ENCODE measurements around the gene METTL8. TPM values are rescaled to one million over a fixed set of nuclear protein-coding genes. Genes with fewer than 3 reads are reported as not detected.

METTL8 gene
- polyA plus RNA-seq, 1 of the 3 experiments (the other 2 are of a cell fraction), result 5.1 TPM

DNA sequence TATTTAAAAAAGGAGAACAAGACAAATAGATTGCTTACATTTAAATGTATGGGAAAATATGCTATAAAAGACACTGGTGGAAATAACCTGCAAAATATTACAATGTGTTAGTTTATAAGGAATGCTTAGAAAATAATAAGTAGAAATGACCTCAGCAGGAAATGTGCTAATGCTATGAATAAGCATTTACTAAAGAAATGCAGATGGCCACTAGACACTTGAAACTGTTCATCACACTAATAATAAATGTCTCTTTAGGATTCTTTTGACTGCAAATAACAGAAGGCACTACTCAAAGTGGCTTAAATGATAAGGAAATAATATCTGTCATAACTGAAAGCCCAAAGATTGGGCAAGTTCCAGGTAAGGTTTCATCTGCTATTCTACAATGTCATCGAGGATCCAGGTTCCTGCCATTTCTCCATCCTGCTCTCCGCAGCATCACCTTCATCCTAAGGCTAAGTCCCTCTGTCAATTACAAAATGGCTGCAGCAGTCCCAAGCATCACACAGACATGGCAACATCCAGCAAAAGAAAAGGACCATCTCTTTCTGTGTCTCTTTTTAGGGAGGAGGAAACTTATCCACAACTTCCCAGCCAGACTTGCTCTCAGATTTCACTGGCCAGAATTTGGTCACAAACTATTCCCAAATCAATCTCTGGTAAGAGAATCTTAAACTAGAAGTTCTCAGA, 21.9 kb downstream of the METTL8 start:
- Histone ChIP-seq H3K9ac (no peak overlapping the region), H3K4me1 (ENCODE audit: control insufficient read depth in 1 of 2, insufficient read depth in 2 of 2, low read depth in 1 of 2, low read length in 1 of 2) (peaks cover 5 to 31% of the 10 kb centered on the region in 2 experiments), H3F3A (replicated peaks; ENCODE audit: insufficient read depth) (peaks cover 10% of the 10 kb centered on the region), H2AFZ (ENCODE audit: low read depth) (0 out of 2 replicates have a peak overlapping the region, but pooled peaks have one; percentile 9), H3K4me3 (ENCODE audit: low read depth in 2 of 2, low read length in 1 of 2) (no peak overlapping the region), H3K27me3 (ENCODE audit: insufficient read depth) (no peaks in the 10 kb centered on the region), H3K9me2 (no peaks in the 10 kb centered on the region), H3K27ac (ENCODE audit: low read depth in 2 of 2, low read length in 1 of 2) (peak overlapping the region in 1 of 2 experiments; percentile 46; a peak in 2 of 4 replicates), H3K9me3 (no peaks in the 10 kb centered on the region), H3K79me2 (ENCODE audit: insufficient read depth) (peaks cover 19% of the 10 kb centered on the region), H4K20me1 (ENCODE audit: insufficient read depth) (no peaks in the 10 kb centered on the region), H3K4me2 (no peak overlapping the region), H3K36me3 (replicated peaks in 1 of 2; ENCODE audit: control insufficient read depth in 1 of 2, insufficient read depth in 2 of 2, low read length in 1 of 2) (no peaks in the 10 kb centered on the region)
- 92% methylated on average over 2 of the region's 2 CpGs for WGBS (ENCODE audit: low lambda C conversion rate)
- DNase-seq, result no peak
- CTCF ChIA-PET, result no interaction called here
- POLR2A ChIA-PET, result no interaction called here
- TF ChIP-seq FOXJ3 (CRISPR knock-in tag; IDR thresholded peaks at IDR 0.05), result no peak
- TF ChIP-seq, protein P1, sequence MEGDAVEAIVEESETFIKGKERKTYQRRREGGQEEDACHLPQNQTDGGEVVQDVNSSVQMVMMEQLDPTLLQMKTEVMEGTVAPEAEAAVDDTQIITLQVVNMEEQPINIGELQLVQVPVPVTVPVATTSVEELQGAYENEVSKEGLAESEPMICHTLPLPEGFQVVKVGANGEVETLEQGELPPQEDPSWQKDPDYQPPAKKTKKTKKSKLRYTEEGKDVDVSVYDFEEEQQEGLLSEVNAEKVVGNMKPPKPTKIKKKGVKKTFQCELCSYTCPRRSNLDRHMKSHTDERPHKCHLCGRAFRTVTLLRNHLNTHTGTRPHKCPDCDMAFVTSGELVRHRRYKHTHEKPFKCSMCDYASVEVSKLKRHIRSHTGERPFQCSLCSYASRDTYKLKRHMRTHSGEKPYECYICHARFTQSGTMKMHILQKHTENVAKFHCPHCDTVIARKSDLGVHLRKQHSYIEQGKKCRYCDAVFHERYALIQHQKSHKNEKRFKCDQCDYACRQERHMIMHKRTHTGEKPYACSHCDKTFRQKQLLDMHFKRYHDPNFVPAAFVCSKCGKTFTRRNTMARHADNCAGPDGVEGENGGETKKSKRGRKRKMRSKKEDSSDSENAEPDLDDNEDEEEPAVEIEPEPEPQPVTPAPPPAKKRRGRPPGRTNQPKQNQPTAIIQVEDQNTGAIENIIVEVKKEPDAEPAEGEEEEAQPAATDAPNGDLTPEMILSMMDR (IDR thresholded peaks at IDR 0.05), result no peak
- TF ChIP-seq, protein P2, sequence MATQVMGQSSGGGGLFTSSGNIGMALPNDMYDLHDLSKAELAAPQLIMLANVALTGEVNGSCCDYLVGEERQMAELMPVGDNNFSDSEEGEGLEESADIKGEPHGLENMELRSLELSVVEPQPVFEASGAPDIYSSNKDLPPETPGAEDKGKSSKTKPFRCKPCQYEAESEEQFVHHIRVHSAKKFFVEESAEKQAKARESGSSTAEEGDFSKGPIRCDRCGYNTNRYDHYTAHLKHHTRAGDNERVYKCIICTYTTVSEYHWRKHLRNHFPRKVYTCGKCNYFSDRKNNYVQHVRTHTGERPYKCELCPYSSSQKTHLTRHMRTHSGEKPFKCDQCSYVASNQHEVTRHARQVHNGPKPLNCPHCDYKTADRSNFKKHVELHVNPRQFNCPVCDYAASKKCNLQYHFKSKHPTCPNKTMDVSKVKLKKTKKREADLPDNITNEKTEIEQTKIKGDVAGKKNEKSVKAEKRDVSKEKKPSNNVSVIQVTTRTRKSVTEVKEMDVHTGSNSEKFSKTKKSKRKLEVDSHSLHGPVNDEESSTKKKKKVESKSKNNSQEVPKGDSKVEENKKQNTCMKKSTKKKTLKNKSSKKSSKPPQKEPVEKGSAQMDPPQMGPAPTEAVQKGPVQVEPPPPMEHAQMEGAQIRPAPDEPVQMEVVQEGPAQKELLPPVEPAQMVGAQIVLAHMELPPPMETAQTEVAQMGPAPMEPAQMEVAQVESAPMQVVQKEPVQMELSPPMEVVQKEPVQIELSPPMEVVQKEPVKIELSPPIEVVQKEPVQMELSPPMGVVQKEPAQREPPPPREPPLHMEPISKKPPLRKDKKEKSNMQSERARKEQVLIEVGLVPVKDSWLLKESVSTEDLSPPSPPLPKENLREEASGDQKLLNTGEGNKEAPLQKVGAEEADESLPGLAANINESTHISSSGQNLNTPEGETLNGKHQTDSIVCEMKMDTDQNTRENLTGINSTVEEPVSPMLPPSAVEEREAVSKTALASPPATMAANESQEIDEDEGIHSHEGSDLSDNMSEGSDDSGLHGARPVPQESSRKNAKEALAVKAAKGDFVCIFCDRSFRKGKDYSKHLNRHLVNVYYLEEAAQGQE (IDR thresholded peaks at IDR 0.05; ENCODE audit: low read depth, low read length), result no peak
- peak; percentile 60 for TF ChIP-seq JUND (IDR thresholded peaks at IDR 0.05)
- TF ChIP-seq NRF1 (IDR thresholded peaks at IDR 0.05; ENCODE audit: low read depth, low read length), result no peak
- peak; percentile 88 for TF ChIP-seq TCF12 (IDR thresholded peaks at IDR 0.05)
- no peak for TF ChIP-seq RAD21 (IDR thresholded peaks at IDR 0.05; ENCODE audit: low read length)
- TF ChIP-seq, protein P3, sequence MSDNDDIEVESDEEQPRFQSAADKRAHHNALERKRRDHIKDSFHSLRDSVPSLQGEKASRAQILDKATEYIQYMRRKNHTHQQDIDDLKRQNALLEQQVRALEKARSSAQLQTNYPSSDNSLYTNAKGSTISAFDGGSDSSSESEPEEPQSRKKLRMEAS (IDR thresholded peaks at IDR 0.05; ENCODE audit: low read depth), result no peak
- TF ChIP-seq MXI1 (IDR thresholded peaks at IDR 0.05; ENCODE audit: low read depth, low read length), result no peak
- TF ChIP-seq, protein P4, sequence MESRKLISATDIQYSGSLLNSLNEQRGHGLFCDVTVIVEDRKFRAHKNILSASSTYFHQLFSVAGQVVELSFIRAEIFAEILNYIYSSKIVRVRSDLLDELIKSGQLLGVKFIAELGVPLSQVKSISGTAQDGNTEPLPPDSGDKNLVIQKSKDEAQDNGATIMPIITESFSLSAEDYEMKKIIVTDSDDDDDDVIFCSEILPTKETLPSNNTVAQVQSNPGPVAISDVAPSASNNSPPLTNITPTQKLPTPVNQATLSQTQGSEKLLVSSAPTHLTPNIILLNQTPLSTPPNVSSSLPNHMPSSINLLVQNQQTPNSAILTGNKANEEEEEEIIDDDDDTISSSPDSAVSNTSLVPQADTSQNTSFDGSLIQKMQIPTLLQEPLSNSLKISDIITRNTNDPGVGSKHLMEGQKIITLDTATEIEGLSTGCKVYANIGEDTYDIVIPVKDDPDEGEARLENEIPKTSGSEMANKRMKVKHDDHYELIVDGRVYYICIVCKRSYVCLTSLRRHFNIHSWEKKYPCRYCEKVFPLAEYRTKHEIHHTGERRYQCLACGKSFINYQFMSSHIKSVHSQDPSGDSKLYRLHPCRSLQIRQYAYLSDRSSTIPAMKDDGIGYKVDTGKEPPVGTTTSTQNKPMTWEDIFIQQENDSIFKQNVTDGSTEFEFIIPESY (IDR thresholded peaks at IDR 0.05; ENCODE audit: borderline replicate concordance, low read depth), result no peak
- TF ChIP-seq CHD2 (IDR thresholded peaks at IDR 0.05; ENCODE audit: low read length, partially characterized antibody), result no peak
- TF ChIP-seq, protein P5, sequence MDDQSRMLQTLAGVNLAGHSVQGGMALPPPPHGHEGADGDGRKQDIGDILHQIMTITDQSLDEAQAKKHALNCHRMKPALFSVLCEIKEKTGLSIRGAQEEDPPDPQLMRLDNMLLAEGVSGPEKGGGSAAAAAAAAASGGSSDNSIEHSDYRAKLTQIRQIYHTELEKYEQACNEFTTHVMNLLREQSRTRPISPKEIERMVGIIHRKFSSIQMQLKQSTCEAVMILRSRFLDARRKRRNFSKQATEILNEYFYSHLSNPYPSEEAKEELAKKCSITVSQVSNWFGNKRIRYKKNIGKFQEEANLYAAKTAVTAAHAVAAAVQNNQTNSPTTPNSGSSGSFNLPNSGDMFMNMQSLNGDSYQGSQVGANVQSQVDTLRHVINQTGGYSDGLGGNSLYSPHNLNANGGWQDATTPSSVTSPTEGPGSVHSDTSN (IDR thresholded peaks at IDR 0.05), result peak; percentile 88
- TF ChIP-seq, protein P6, sequence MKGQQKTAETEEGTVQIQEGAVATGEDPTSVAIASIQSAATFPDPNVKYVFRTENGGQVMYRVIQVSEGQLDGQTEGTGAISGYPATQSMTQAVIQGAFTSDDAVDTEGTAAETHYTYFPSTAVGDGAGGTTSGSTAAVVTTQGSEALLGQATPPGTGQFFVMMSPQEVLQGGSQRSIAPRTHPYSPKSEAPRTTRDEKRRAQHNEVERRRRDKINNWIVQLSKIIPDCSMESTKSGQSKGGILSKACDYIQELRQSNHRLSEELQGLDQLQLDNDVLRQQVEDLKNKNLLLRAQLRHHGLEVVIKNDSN (IDR thresholded peaks at IDR 0.05; ENCODE audit: borderline replicate concordance, low read depth), result no peak
- no peak for TF ChIP-seq FOXM1 (IDR thresholded peaks at IDR 0.05; ENCODE audit: low read depth)
- TF ChIP-seq TAF1 (IDR thresholded peaks at IDR 0.05; ENCODE audit: borderline replicate concordance, low read depth, low read length), result no peak
- TF ChIP-seq RXRA (IDR thresholded peaks at IDR 0.05; ENCODE audit: borderline replicate concordance, low read depth), result no peak; the same call in 1 of the 2 replicates
- no peak for TF ChIP-seq ELF1 (IDR thresholded peaks at IDR 0.05)
- no peak for TF ChIP-seq RCOR1 (IDR thresholded peaks at IDR 0.05; ENCODE audit: low read length)
- TF ChIP-seq, protein P7, sequence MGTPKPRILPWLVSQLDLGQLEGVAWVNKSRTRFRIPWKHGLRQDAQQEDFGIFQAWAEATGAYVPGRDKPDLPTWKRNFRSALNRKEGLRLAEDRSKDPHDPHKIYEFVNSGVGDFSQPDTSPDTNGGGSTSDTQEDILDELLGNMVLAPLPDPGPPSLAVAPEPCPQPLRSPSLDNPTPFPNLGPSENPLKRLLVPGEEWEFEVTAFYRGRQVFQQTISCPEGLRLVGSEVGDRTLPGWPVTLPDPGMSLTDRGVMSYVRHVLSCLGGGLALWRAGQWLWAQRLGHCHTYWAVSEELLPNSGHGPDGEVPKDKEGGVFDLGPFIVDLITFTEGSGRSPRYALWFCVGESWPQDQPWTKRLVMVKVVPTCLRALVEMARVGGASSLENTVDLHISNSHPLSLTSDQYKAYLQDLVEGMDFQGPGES (IDR thresholded peaks at IDR 0.05; ENCODE audit: low read depth, low read length), result no peak
- TF ChIP-seq RFX5 (IDR thresholded peaks at IDR 0.05; ENCODE audit: low read length), result no peak
- TF ChIP-seq EP300 (IDR thresholded peaks at IDR 0.05; ENCODE audit: borderline replicate concordance in 1 of 2, low read depth in 1 of 2, low read length in 1 of 2), result peak in 1 of 2 experiments; percentile 66; a peak in 1 of 4 replicates
- no peak for TF ChIP-seq GABPA (IDR thresholded peaks at IDR 0.05; ENCODE audit: low read depth)
- no peak for TF ChIP-seq POLR2AphosphoS5 (IDR thresholded peaks at IDR 0.05; ENCODE audit: low read depth, low read length)
- peak; percentile 47; the same call in 1 of the 2 replicates for TF ChIP-seq YY1 (IDR thresholded peaks at IDR 0.05; ENCODE audit: low read depth)
